Left lobe of liver (tissue), 2 donors: ENCODE results near the gene IL31. TPM values are rescaled to one million over a fixed set of nuclear protein-coding genes. Genes with fewer than 3 reads are reported as not detected.

ENCODE experiments used
- ATAC-seq: fragments of 200-7000 bp; cut with Tn5 transposase; one replicate; pipeline ENCODE4 v1.9.1; 2020; ENCODE audit warnings: mild to moderate bottlenecking, moderate library complexity
- DNase-seq: peaks from one replicate; pipeline ENCODE4 v3.0.0-alpha.2; 2020; ENCODE audit warnings: low spot score
- total RNA-seq: library from RNA; stranded (reverse); gene quantifications from one replicate; pipeline ENCODE4 v1.2.1, GENCODE V29; 2021
- donor health status: DM: no; HTN: no; CAD: no; lungs with moderate emphysema.
- donor health status: DM: no; HTN: yes; CAD: no.

The IL31 gene
- total RNA-seq, 1 donor from 2014 or later: not detected

- DNase-seq: peak; percentile 67
- peak; percentile 73 for ATAC-seq
Measured at GRCh38 chr12:122133192-122133950, 40.6 kb downstream of the IL31 start.

- no peak for DNase-seq
- ATAC-seq: no peak
Measured at GRCh38 chr12:122130150-122130549, 43.9 kb downstream of the IL31 start.

GRCh38 chr12:122129131-122129530, 44.9 kb downstream of the IL31 start:
- no peak for DNase-seq

DNA sequence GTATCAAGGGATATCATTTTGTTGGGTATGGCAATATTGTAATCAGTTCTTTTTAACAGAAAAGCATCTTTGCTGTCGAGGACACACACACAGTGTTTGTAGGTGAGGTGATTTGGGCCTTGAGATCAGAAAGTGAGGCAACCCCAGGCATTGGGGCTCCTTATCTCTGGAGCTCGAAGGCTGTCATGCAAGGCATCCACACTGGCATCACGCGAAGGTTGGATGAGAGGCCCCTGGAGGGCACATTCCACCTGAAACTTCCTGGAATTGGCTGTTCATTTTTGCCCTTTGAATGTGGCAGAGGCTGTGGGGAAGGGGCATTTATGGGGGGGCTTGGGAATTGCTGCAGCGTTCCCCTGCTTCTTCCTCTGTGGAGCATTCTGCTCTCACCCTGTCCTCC, 45.5 kb downstream of the IL31 start:
- ATAC-seq: no peak

More at GRCh38 chr12:122129131-122129530, 44.9 kb downstream of the IL31 start:
- ATAC-seq: no peak

DNA sequence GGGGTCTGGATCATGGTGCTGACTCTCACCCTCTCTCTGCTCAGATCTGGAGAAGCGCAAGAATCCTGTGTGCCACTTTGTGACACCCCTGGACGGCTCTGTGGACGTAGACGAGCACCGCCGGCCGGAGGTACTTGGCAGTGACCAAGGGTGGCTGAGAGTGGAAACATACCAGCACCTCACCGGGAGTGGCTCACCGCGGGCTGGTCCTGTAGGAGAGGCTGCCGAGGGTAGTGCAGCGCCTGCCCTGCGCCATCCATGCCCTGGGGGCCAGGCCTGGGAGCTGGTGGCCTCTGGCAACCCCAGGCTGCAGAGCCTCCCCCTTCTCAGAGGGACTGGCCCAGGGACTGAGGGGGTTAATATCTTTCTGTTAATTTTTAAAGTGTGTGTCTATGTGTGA, 46.2 kb downstream of the IL31 start:
- ATAC-seq: peak; percentile 9
- DNase-seq: no peak

More for the DNA sequence above, 45.5 kb downstream of the IL31 start:
- no peak for DNase-seq

DNA sequence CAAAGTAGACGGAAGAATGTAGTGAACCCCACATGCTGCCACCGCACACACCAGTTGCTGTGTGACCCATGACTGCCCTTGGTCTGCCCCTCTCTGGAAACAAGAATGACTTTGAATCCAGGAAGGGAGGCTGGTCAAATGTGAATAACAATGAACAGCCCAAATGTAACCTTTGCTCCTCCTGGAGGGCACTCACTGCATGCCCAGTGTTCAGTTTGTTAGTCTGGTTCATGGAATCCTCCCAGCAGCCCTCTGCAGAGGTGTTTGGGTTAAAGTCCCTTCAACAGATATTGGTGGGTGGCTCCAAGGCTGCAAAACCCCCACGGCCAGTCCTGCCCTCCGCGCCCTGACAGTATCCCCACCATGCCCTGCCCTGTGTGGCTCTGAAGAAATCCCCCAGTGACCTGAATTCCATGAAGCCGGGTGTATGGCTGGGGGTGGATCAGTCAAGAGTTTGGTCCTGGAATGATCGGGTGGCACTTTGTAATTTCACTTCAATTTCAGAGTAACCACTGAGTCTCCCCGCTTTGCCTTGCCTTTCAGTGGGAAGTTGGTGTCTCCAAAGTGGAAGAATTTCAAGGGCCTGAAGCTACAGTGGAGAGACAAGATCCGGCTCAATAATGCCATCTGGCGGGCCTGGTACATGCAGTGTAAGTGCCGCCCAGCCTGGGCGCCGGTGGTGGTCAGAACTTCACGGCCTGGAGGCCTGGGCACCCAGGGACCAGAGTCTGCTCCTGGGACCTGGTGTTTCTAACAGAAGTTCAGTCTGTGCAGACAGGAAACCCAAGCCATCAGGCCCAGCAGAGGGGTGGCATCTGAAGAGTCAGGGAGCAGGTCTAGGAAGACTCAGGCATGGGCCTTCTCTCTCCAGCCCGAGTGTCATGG, 47.1 kb downstream of the IL31 start:
- ATAC-seq (peak; percentile 64), DNase-seq (peak; percentile 85)

- ATAC-seq (peak; percentile 1), DNase-seq (no peak)
Measured at GRCh38 chr12:122126342-122126635, 47.7 kb downstream of the IL31 start.

DNA sequence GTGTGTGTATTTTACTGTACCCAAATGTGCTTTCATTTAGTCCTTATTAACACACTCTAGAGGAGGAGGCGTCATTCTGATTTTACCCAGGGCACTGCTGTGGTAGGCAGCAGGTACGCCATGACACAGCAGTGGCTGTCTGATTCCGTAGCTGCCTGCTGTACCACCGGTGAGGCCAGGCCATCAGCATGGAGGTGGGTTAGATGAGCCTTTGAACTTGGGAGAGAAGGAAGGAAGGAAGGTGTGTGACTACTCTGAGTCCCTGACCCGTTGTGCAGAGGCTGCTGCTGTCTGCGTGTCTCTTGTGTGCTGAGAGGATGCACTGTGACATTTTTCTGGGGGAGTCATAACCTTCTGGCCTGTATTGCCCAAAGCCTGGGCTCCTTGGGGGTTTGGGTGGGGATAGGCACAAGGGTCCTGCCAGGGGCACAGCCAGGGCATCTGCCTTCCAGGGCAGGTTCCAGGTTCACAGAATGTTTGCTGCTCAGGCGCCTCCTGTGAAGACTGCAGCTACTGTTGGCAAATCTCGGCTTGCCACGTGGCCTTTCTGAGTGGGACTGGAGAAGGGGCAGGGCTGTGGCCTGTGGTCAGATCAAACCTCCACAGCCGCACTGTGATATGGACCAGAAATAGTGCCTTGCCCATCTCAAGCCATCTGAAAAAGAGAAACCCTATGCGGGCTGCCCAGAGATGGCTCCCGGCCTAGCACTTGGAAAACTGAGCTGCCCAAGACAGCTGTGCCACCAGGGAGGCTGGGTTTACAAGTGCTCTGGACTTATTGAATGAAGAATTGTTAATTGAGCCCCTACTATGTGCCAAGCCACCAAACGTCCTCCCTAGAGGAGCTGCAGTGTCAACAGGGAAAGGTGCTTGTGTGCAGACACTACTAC, 48.3 kb downstream of the IL31 start:
- peak; percentile 36 for ATAC-seq
- DNase-seq: peak; percentile 82

GRCh38 chr12:122124370-122124769, 49.7 kb downstream of the IL31 start:
- DNase-seq: peak; percentile 87
- peak; percentile 49 for ATAC-seq

- no peak for DNase-seq
- ATAC-seq: peak; percentile 2
Measured at GRCh38 chr12:122123761-122124145, 50.3 kb downstream of the IL31 start.

GRCh38 chr12:122123051-122123760, 50.8 kb downstream of the IL31 start:
- DNase-seq (peak; percentile 76), ATAC-seq (peak; percentile 53)

Other genes with a start within 250 kb of the IL31 start
- 5.2 TPM for gene BCL7A, start 152.3 kb downstream of the IL31 start, total RNA-seq
- 19.0 TPM for gene MLXIP, start 95.5 kb downstream of the IL31 start, total RNA-seq
- gene LRRC43, start 8.9 kb upstream of the IL31 start, total RNA-seq: 0.35 TPM
- gene B3GNT4, start 29.5 kb upstream of the IL31 start, total RNA-seq: not detected
- gene DIABLO, start 51.8 kb upstream of the IL31 start, total RNA-seq: 22.8 TPM
- gene VPS33A, start 92.3 kb upstream of the IL31 start, total RNA-seq: 8.4 TPM
- gene CLIP1, start 248.4 kb upstream of the IL31 start, total RNA-seq: 38.9 TPM